GM18499 (cell line): ENCODE results near the gene RAMACL.

ENCODE experiments used
- ATAC-seq: cut with Tn5 transposase; IDR thresholded peaks from one replicate; pipeline ENCODE4 v1.9.1; 2021; ENCODE audit warnings: moderate number of reproducible peaks; ENCODE audit not compliant: insufficient read depth, unreplicated experiment

The RAMACL gene

GRCh38 chr6:166618866-166619761 lies 32.6 kb upstream of the RAMACL start:
- no peak for ATAC-seq

DNA sequence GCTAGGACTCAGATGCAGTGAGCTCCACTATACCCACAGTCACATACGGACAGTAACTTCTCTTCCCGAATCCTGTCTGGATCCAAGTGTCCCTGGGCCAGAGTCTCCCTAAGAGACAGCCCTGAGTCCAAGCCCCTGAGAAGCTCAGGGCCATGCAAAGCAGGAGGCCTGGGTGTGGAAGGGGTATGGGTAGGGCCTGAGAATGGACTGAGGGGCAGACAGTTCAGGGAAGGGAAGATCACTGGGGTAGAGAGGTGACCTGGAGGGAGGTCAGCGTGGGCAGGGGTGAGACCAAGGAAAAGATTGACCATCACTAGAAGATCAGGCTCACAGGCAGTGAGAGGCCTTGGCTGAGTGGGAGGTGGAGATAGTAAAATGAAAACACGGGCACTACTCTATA lies 31.8 kb upstream of the RAMACL start:
- no peak for ATAC-seq

DNA sequence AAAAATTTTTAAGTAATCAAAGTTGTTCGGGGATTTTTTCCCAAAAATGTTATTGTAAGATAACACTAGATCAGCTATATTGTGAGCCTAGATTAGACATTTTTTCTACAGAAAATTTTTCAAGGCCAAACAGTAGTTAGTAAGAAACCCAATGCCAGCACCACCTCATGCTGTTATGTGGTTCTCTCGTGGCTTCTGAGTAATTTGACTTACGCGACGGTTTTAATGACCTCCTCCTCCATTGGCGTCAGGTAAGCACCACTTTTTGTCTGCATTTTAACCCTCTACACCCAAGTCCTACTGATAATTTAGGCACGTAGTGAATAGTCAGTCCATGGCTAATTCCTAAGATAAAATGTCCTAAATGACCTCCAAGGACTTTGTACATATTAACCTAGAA lies 30.9 kb upstream of the RAMACL start:
- no peak for ATAC-seq

DNA sequence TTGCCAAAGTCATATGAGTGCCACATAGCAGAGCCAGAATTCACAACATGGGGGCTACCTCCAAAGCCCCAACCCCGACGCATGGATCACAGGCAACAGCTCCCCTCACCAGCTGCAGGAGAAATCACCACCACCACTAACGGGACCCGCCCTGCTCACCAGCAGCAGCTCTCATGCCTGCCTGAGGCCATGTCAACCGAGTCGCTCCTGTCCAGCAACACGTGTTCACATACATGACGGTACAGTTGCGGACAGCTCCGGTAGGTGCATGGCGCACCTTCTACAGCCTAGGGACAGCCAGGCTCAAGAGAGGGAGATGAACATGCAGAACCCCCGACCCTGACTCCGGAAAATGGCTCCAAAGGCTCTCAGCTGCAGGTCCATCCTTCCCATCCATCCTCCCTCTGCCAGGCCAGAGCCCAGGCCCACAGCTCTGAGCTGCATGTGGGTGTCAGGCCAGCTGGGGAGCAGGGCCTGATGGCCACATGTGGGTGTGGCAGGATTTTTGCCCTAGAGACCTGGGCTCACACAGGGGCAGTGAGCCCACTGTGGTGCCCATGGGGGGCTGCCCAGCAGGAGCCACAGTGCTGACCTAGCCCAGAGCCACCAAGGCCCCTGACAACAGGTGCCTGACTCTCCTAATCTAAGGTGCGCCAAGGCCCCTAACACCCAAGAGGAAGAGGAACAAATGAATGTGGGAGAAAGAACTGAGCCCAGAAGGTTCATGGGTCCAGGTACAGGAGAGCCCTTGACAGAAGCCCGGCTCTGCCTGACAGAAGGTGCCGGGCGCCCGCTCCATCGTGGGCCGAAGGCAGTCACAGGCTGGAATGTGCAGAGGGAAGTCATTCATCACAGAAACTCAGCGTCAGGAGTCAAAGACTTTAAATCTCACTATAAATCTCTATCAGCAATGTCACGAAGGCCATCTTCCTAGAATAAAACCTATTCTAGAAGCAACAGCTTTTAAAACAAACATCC lies 30.1 kb upstream of the RAMACL start:
- ATAC-seq, result no peak

DNA sequence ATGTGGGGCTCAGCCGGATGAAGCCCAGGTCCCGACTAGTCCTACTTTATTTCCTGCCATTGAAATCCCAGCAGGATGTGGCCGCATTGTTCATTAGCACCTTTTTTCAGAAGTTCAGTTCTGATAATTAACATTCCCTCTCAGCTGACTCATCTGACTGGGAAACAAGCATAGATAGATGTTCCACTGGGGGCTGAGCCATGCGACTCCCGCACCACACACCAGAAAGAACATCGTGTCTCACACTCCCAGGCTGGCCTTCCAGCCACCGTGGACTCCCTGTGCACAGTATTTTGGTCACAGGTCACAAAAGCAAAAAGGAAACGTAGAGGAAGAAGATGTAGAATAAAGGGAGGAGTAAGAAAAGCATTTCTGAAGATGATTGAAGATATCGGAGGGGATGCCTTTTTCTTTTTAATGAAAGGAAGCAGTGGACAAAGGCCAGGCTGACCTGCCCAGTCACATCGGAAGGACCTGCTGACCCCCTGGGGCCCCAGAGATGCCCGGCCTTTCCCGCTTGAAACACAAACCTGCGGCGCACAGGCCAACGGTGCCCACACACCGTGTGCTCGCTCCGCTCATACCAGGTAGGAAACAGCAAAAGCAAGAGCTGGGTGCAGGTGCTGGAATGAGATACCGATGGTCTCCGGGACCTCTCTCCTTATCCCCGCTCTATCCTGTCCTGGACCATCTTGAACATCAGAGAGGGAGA lies 28.7 kb upstream of the RAMACL start:
- ATAC-seq, result no peak

- no peak for ATAC-seq
Observed at GRCh38 chr6:166614589-166614988, 28.1 kb upstream of the RAMACL start.

DNA sequence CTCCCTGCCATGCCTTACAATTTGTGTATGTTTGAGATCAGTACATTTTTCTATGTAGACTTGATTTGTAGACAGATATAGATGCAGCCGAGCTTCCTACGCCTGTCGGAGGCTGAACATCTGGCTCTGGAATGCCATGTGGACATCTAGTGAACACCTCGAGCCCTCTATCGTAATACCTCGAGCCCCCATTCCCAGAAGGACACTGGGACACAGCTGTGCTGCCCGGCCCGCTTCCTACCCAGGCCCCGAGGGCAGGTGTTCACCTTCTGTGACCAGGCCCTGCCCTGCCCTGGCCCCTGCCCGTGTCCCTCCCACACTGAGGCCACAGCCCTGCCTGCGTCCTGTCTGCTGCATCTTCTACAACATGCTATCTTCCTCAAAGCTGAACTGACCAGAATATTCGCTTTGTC lies 27.7 kb upstream of the RAMACL start:
- ATAC-seq, result no peak

DNA sequence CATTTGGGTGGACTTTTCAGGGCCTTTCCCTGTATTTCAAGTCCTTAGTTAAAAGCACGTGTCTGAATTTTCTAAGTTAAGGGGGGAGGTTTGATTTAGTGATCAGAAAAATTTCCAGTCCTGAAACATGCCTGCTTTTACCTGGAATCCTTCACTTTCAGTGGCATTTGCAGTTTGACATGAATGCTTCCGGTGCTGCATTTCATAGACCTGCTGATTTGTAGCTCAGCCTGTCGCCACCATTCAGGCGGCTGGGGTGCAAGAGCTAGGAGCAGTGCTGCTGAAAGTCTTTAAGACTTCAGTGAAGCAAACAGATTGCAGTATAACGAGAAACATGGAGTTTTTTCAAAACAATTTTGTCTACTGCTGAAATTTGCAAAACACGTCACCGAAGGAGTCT lies 26.5 kb upstream of the RAMACL start:
- ATAC-seq, result no peak

DNA sequence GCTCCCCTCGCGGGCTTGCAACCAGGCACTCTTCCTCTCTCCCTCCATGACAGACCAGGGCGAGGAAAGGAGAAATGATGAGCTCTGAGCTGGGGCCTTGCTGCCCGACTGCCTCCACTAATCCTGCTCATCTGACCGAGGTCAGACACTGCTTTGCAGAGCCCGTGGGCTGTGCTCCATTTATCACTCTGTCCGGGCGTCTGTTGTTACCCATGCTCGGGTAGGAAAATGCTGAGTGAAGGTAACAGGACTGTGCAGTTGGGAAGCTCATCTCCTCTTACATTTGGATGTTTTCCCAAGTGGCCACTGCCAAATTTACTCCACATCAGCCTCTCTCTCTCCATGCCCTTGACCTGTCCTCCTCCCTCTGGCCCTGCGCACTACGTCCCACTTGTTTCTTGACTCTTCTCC lies 26.0 kb upstream of the RAMACL start:
- ATAC-seq, result no peak

DNA sequence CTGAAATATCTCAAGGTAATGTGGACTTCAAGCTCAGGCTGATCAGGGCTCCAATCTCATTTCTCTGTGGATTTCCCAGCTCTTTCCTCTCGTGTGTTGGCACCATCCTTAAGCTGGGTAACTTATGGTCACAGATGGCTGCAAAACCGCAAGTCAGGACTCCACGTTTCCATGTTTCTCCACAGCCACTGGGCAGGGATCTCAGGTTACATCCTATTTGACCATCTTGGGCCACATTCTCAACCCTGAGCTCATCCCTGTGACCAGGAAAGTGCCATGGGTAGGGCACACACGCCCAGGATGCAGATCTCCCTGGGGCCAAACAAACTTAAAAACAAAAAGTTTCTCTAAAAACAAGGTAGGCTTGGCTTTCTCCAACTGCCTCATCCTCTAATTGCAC lies 25.2 kb upstream of the RAMACL start:
- ATAC-seq, result no peak

GRCh38 chr6:166610069-166610468 lies 23.6 kb upstream of the RAMACL start:
- no peak for ATAC-seq

DNA sequence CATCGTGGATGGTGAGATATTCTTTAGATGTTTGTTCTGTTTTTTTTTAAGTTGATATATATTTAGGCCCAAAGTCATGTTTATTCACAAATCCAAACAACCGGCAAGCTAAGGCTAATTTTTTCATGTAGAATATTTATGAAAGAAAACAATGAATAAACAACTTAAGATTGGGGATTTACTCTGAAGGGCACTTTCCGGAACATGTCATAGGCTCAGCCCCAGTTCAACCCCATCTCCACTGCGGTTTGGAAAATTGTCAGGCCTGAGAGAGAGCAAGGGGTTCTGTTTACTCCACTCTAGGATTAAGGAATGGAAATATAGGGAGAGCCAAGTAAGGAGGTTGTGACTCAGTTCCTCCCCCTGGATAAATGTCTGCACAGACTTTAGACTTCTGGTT lies 22.3 kb upstream of the RAMACL start:
- no peak for ATAC-seq

GRCh38 chr6:166605752-166606151 lies 19.3 kb upstream of the RAMACL start:
- ATAC-seq, result no peak

GRCh38 chr6:166604911-166605310 lies 18.4 kb upstream of the RAMACL start:
- no peak for ATAC-seq

DNA sequence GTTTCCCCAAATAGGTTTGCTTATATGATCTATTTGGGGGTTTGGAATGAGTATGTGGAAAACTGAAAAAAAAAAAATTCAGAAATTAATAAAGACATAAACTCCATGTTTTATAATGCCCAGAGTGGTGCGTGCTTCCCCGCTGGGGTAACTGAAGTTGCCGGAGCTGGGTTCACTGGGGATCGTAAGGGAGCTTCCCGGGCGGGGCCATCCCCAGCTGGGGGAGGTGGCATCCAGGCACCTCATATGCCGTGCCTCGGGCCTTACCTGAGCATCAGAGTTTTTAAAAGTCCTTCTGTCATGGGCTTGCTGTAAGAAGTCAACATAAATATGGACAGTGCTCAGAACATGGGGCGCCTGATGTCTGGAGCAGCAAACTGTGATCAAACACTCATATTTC lies 17.9 kb upstream of the RAMACL start:
- no peak for ATAC-seq

DNA sequence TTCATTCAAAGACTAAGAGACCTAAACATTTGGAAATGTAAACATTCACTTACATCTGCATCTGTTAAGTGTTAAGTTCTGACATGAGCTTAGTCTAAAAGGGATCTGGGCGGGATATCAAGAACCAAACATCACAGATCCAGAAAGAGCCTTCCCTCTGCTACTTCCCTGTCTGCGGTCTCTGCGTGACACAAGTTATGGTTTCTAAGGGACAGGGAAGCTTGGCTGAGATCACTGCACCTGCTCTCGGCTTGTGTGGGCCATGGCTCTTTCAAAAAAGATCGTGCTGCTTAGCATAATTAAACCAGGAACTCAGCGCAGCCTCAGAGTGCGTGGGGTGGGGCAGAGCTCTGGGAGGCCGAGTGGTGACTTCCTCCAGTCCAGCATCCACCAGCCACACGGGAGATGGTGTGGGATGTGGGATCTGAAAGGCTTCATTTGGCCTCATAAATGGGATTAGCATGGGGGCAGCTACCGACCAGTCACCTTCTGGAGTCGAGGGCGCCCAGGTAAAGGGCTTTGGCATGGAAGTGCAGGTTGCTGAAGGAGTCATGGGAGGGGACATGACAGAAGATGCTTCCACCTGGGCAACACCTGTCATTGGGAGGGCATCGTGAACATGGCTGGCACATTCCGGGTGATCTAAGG lies 16.7 kb upstream of the RAMACL start:
- no peak for ATAC-seq

- ATAC-seq, result no peak
Observed at GRCh38 chr6:166601956-166602355, 15.5 kb upstream of the RAMACL start.

GRCh38 chr6:166600931-166601330 lies 14.5 kb upstream of the RAMACL start:
- no peak for ATAC-seq

GRCh38 chr6:166599205-166599604 lies 12.7 kb upstream of the RAMACL start:
- no peak for ATAC-seq
